NCI-H2081 treated with DMSO at 0.1 percent for 48 hours (cell line): ENCODE measurements around the gene GBA2.

Experiments used
- DNase-seq: peaks from one replicate; lab custom pipeline; 2025; lab: John Stamatoyannopoulos, UW

GBA2 gene

DNA sequence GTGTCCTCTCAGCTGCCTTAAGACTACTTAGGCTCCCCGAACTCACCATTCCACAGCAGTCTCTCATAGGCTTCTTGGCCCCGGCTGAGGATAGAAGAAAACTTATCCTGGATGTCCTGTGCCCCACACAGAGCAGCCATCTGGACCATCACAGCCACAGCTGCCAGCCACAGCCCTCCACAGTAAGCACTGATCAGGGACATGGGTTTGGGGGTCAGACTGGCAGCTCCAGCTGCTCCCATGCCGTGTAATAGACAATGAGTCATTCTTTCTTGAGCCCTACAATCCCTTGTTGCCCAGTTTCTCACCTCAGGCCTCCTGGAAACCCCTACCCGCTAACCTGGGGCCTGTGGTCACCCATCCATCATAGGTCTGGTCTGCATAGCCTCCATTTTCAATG is 10.8 kb downstream of the GBA2 start:
- no peak for DNase-seq

DNA sequence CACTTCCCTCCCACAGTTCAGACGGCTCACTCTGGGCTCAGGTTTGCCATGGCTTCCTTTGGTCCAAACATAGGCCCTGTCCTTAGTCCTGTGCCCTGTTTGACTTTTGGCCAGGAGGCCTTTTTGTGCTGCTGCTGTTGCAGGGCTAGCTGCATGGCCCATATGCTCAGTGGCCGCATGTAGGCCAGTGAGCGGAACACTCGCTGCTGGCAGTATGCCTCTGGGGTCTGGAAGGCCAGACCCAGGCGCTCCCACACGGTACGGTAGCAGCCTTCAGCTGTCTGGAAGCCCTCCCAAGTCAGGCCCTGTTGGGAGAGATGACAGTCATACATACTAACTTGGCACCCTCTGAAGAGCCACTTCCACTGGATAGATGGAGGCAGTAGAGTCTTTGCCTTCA is 11.9 kb downstream of the GBA2 start:
- no peak for DNase-seq

DNA sequence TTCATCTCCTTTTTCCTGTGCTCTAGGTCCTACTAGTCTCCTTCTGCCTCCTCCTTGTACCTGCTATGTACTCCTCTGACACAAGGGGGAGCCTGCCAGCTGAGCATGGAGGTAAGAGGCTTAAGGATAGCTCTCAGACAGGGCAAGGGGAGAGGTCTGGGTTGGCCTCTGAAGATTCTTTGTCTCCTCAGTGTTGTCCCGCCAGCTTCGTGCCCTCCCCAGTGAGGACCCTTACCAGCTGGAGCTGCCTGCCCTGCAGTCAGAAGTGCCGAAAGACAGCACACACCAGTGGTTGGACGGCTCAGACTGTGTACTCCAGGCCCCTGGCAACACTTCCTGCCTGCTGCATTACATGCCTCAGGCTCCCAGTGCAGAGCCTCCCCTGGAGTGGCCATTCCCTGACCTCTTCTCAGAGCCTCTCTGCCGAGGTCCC is 12.8 kb downstream of the GBA2 start:
- DNase-seq, result no peak

DNA sequence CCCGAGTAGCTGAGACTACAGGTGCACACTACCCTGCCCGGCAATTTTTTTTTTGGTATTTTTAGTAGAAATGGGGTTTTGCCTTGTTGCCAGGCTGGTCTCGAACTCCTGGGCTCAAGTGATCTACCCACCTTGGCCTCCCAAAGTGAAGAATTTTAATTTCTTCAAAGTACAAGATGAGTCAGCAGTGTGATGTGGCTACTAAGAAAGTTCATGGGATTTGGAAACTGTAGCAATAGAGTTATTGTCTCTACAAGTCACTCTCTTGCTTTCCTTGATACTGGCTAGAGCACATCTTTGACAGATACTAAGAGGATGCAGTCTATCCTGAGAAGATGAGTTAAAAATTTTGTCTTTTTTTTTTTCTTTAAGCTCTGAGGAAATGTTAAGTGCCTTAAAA is 14.9 kb downstream of the GBA2 start:
- DNase-seq, result no peak

DNA sequence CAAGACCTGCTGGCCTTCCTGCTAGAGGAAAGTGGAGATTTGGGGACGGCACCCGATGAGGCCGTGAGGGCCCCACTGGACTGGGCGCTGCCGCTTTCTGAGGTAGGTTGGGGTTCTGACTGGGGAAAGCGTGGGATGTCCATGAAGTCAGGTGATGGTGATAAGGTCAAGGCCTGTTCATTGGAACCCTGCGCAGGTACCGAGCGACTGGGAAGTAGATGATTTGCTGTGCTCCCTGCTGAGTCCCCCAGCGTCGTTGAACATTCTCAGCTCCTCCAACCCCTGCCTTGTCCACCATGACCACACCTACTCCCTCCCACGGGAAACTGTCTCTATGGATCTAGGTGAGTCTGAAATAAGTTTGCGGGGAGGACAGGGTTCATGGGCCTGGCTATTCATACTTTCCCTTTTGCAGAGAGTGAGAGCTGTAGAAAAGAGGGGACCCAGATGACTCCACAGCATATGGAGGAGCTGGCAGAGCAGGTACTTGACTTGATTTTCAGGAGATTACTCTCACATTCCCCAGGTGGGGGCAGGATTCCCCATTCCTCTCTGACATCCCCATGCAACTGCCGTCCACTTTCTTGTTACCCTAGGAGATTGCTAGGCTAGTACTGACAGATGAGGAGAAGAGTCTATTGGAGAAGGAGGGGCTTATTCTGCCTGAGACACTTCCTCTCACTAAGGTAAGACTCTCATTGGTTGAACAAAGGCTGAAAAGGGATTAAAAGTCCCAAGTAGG is 16.1 kb downstream of the GBA2 start:
- no peak for DNase-seq

DNA sequence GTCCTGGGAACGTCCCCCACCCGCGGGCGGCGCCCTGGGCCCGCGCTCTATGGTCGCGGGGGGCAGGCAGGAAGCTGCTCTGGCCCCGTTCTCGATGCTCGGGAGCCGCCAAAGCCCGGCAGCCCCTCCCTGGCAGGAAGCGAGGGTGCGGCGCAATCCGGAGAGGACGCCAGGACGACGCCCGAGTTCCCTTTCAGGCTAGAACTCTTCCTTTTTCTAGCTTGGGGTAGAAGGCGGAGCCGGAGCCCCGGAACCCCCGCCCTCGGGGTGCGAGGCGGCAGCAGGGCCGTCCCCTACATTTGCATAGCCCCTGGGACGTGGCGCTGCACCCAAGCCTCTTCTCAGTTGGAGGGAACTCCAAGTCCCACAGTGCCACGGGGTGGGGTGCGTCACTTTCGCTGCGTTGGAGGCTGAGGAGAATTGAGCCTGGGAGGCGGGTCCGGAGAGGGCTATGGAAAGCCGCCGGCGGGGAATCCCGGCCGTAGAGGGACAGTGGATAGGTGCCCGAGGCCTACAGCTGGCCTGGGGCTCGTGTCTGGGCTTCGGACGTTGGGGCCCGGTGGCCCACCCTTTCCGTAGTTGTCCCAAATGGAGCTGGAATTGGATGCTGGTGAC is 16.7 kb downstream of the GBA2 start, which contains the start of the genes CREB3 and TLN1:
TSS of gene CREB3 (plus strand) at position 482 of the 615 bp plus-strand sequence. CDS start at position 589, 107 bp downstream.
TSS of gene TLN1 (minus strand) at position 11 of the 615 bp plus-strand sequence. CDS start 6,501 bp downstream, outside the sequence.
- DNase-seq, result peak; percentile 96

DNA sequence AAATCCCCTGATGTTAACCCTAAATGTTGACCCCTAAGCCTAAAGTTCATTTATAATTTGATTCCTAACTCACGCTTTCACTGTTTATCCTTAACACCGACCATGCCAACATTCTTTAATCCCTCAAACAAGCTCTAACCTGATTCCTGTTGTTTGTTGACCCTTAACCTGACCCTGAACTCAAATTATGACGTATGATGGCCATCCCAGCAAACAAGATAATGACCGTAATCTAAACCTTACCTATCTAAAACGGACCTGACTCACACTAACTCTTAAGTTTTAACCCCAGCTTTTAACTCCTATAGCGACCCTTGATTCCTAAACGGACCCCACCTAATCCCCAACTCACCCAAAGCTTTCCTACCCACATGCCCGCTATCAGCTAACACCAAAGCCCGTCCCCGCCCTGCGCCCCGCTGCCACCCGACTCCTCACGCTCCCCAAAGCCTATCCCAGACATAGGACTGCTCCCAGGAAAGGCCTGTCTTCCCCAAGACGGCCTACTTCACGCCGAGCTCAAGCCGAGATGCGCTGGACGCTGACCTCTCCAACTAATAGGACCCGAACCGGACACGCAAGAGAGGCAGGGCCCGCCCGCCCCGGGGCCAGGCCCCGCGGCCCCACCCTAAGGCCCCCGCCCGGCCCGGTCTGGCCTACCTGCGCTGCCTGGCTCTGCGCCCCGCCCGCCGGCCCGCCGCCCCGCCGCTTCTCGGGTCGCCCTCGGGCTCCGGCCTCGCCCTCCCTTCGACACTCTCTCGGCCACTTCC is 17.4 kb downstream of the GBA2 start:
- DNase-seq, result no peak

DNA sequence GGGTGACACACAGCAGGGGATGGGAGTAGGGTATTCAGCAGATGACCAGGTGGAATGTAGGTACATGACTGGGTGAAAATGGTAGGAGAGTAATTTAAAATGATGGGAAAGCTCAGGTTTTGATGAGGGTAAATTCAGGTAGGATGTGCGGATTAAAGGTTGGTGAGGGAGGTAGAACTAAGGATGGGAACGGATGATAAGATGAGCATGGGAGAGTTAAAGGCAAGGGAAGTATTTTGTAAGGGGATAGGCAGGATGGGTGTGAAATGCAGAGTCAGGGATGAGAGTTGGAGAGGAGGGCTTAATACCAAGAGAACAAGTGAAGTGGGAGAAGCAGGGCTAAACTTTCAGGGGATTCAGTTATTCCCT is 18.6 kb downstream of the GBA2 start:
- DNase-seq, result no peak

DNA sequence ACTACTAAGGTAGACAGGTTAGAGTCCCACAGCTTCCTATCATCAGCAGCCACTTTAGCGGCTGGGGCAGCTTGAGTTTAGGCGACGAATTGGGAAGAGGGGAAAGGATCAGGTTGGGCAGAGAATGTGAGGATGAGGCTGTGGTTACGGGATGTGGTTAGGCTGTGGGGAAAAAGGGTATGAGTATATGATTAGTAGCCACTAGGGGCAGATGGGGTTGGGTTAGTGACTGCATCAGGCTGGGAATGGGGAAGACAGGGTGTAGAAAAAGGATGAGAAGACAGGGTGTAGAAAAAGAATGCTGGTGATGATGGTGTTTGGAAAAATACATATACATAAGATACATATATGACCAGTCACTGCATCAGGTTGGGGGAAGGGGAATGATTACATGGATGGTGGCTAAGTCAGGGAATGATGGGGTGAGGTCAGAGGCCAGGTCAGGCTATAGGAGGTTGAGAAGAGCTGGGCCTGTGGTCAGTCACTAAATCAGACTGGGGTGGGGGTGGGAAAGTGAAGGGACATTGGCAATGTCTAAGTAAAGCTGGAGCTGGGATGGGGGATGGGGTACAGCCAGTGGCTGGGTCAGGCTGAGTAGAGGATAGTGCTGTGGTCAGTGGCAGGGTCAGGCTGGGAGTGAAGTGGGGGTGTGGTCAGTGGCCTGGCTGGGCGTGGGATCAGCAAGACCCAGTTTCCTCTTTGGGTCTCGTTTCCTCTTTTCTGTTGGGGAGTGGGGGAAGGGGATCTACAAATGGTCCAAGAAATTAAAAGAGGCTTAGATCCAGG is 19.1 kb downstream of the GBA2 start:
- DNase-seq, result no peak

DNA sequence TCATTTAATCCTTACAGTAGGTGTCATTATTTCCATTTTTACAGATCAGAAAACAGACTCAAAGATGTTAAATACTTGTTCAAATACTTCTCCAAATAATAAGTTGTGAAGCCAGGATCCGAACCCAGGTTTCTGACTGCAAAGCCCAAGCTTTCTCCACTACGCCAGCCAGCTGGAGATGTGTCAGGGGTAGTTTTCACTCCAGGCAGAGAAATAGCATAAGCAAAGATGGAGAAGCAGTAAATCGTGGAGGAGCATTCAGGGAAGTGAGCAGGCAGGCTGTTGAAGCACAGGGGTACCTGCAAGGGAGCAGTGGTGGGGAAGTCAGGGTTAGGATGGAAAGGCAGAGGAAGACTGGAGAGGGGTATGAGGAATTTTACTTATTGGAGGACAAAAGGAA is 19.9 kb downstream of the GBA2 start:
- no peak for DNase-seq

DNA sequence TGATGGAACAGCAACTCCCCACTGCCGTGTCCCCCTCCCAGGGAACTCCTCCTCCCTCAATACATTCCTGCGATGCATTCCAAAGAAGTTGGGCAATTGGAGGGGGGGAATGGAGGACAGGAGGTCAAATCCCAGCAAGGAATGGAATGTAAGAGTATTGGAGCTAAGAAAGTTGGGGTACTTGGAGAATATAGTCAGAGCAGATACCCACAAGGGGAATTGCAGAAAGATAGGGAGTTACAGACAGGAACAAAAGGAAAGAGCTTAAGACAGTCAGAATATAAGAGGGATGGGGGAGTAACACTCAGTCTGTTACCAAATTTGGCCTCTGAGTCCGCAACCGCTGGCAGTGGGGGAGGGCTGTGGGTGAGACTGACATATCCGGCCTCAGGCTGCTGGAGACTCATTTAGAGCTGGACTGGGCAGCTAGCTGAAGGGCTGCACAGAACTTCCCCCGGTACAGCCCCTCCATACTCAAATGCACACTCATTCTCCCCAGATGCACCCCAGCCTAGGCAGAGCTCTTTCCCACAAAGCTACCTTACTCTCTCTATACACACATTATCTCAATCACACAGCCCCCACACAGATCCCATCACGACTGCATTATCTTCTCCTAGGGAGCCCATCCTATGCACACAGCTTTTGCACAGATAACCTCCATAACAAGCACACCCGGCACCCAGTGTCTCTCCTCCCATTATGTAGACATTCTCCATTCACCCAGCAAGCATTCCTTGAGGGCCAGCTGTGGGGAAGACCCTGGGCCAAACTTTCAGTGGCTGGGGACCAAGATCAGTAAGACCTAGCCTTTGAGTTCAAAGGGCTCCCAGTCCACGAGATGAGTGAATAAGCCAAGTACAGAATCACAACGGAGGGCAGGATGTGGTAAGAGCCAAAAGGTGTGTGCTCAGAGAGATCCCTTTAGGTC is 20.7 kb downstream of the GBA2 start:
- DNase-seq, result no peak

DNA sequence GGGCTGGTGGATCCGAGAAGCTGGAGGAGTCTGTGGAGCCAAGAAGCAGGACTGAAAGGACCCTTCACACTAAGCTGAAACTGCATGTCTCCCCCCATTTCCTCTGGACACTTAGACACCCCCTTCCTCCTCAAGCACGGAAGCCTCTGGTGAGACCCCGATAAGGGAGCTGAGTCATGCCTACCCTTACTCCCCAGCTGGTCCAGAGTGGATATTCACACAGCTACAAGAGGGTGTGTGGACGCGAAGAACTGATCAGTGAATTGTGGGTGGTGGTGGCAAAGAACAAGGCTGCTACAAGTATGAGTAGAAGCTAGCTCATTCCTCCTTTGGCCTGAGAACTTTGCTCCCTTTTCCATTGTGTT is 21.4 kb downstream of the GBA2 start:
- DNase-seq, result no peak

DNA sequence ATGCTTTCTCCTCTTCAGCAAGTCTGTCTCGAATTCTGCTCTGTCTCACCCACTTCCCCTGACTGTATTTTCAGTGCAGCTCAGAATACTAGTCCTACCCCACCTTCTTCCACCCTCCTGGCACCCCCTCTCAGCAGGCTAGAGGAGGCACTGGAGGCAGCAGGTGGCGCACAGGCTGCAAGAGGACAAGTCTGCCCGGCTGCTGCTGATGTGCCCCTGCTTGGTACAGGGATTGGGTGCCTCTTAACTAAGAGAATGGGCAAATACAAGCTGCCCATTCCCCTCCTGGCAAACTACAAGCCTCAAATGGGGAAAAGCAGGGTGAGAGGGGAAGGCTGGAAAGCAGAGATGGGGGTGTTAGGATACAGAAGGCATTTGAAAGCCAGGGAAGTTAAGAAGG is 22.1 kb downstream of the GBA2 start:
- no peak for DNase-seq

DNA sequence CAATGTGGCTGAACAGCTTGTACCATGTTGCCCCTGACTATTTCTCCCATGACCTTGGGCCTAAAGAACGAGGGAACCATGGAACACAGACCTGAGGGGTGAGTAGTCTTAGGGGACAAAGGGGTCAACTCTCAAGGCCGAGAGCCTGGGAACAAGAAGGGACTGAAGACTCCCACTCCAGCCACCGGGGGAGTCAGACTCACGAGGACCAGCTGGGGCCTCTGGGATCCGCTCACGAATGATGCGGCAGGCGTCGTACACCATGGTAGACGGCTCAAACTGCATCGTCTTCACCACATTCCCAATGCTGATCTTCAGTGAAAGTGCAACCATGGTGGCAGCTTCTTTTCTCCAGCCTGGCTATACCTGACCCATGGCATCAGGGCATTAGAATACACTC is 23.7 kb downstream of the GBA2 start:
- DNase-seq, result no peak

DNA sequence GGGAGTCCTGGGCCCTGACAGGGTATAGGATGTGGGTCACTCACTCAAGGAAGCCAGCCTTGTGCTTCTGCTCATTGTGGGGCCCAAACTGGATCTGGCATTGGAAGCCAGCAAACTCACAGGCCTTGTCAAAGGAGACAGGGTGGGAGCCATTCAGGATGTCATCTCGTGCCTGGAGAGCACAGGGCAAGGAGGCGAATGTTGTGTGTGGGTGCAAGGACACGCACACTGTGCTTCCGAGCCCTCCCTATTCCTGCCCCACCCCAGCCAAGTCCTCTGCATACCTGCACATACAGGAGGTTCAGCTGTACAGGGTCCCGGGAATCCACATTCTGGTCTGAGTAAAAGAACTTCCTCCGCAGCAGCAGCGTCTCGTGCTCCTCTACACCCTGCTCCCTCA is 25.1 kb downstream of the GBA2 start:
- DNase-seq, result no peak

DNA sequence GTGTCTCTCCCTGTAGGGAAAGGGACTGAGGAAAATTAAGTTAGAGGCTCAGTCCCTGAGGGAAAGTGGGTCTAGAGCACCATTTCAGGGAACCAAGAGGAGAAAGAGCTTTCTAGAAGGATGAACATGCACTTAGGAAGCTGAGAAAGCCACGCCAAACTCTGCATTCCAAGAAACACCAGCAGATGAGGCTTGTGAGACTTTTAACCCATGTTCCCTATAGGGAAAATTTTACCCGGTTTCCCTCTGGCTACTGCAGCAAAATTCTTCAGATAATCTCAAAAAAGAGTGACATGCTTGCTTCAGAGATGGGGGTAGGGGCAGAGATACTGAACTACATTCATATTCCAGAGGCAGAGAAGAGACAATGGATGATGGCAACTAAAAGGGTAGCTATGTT is 25.6 kb downstream of the GBA2 start:
- no peak for DNase-seq

DNA sequence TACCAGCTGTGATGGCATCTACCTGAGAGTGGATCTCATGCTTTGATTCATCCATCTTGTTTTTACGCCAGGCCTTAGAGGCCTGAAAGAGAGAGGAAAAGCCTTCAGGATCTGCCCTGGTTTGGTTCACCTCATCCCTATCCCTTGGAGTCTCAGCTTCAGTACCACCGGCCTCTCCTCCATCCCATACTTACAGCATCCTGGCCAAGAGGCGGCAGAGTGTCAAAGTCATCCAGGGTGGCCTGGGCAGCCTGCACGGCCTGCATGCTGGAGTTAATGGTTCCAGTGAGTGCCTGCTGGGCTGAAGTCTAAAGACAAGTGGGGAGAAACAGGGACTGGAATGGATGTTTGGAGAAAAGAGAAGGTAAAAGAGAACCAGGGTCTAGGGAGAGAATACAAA is 29.5 kb downstream of the GBA2 start:
- no peak for DNase-seq

DNA sequence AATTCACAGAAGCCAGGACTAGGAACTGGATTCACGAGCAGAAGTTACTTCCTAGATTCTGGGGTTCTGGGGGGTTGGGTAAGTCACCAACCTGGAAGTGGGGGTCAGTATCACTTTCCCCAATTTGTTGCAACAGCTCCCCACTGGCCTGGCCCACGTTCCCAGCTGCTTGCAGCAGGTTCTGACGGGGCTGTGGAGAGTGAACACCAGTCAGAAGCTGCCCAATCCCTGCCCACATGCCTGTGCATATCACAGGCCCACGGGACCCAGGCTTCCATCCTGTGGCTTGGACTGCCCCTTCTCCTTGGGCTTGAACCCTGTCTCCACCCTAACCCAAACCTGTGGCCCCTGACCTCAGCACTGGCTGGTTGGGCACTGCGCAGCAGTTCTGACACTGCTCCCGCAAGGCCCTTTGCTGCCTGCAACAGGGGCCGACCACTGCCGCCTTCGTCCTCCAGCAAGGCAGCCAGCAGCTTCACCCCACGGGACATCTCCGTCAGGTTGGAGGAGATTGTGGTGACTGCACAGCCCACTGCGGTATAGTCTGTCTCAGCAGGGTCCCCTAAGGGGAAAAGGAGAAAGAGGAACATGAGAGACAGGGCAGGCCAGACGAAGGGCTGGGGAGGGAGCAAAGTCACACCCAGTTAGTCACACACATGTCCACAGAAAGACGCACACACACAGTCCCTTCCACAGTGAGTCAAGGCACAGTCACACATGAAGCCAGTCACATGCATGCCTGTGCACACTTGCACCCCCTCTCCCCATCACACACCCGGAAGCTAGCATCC is 30.1 kb downstream of the GBA2 start:
- DNase-seq, result no peak

DNA sequence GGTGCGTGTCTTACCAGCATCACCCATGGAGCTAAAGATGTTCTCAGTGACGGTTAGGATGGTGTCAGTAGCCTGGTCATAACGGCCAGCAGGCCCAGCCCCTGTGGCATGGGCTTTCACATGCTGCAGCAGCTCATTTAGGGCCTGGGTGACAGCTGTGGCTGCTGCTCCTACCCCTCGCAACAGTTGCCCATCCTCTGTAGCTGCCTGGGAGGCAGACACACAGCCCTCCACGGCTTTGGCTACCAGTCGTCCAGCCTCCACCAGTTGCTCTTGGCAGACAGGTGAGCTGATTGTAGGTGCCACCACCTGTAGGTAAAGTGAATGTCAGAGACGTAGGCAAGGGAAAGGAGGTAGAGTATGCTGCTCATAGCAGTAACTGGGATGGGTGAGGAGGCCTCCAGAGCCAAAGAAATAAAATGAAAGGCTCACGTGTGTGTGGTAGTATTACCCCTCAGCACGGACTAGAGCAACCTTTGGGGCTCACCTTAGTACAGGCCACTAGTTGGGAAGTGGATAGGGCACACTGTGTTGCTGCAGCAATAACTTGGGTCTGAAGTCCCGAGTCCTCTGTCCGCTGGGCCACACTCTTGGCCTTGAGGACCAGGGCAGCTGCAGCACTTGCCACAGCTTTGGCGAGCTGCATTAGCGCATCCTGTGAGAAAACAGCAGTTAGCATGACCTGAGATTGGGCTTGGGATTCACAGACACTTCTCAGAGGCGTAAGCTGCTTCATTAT is 31.7 kb downstream of the GBA2 start:
- DNase-seq, result no peak

DNA sequence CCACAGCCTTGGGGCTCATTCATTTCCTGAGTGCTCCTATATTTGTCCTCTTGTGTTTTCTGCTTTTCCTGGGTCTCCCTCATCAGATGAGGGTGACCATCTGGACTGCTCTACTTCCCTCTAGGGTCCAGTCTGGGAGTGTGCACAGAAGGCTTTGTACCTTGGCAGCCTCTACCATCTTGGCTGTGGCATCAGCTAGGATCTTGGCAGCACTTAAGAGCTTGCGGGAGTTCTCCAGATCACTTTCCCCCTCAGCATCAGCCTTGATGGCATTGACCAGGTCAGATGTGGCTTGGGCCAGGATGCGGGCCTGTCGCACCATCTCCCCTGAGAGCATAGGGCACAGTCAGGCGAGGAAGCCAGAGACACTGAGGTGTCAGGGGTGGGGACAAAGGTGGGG is 32.8 kb downstream of the GBA2 start:
- no peak for DNase-seq
